ENCODE results near the gene PCK1.

DNA sequence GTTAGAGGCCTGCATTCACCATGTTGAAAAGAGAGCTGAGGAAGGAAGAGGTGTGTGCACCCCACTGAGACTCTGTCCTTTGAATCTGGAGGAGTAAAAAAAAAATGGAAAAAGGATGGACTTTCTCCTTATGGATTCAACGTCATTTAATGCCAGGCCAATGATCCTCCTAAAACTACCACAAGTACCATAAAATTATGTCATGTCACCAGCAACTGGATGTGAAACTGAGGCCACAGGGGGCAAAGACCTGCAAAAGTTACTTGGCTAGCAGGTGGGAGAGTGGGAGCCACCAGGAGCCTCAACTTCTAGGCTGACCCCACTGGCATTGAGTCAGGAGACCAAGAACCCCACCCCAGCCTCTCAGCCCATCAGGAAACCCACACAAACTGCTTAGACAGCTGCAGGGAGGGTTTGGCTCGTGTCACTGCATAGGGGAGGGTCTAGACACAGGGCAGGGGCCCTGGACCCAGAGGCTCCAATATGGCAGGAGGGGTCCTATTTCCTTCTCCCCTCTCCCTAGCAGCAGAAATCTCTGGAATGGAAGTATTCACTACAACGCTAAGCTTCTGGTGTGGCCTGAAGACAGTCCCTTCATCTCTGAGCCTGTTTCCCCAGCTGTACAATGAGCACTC lies 11.0 kb downstream of the PCK1 start:
- TF ChIP-seq CTCF (IDR thresholded peaks at IDR 0.05): no peak
- TF ChIP-seq POLR2A (IDR thresholded peaks at IDR 0.05): no peak
- no peak for TF ChIP-seq POLR2AphosphoS5 (IDR thresholded peaks at IDR 0.05)

All from stomach (tissue), 4 donors.